Bronchial epithelial cell (primary cell): Measurements from ENCODE around the gene KLC3. TPM values are rescaled to one million over a fixed set of nuclear protein-coding genes. Genes with fewer than 3 reads are reported as not detected.
A peak's percentile ranks its signal among the peaks of the same experiment; 100 is the strongest.

ENCODE experiments used
- DNase-seq: peaks from one replicate; pipeline ENCODE4 v3.0.0-alpha.2; 2010; ENCODE audit warnings: low read depth
- FAIRE-seq: peaks from 2 replicates; lab custom pipeline; 2011; peaks lifted over from hg19 to GRCh38; lab: Jason Lieb, UNC
- H3K27me3 ChIP-seq: 2 replicates; pipeline ENCODE4 v1.5.1; 2011; ENCODE audit warnings: low read length; ENCODE audit not compliant: control insufficient read depth, insufficient read depth
- H3K36me3 ChIP-seq: 2 replicates; pipeline ENCODE4 v1.5.1; 2011; ENCODE audit warnings: low read length; ENCODE audit not compliant: control insufficient read depth, insufficient read depth
- H3K4me3 ChIP-seq: 2 replicates; pipeline ENCODE4 v1.5.1; 2011; ENCODE audit warnings: mild to moderate bottlenecking, low read depth, low read length, control low read depth
- total RNA-seq: library from RNA; depleted of rRNA; stranded (reverse); fragments of >200 nt; gene quantifications from 2 replicates; pipeline ENCODE4 v1.2.1, GENCODE V29; 2014
- TF ChIP-seq, protein P1 (sequence below): IDR thresholded peaks from 2 replicates; pipeline ENCODE4 v1.5.1; 2011; ENCODE audit warnings: mild to moderate bottlenecking, moderate library complexity, low read length, control low read depth, inconsistent platforms; ENCODE audit not compliant: insufficient read depth, severe bottlenecking

KLC3 gene
- total RNA-seq, 1 donor from 2014 or later, result 83.5 TPM

DNA sequence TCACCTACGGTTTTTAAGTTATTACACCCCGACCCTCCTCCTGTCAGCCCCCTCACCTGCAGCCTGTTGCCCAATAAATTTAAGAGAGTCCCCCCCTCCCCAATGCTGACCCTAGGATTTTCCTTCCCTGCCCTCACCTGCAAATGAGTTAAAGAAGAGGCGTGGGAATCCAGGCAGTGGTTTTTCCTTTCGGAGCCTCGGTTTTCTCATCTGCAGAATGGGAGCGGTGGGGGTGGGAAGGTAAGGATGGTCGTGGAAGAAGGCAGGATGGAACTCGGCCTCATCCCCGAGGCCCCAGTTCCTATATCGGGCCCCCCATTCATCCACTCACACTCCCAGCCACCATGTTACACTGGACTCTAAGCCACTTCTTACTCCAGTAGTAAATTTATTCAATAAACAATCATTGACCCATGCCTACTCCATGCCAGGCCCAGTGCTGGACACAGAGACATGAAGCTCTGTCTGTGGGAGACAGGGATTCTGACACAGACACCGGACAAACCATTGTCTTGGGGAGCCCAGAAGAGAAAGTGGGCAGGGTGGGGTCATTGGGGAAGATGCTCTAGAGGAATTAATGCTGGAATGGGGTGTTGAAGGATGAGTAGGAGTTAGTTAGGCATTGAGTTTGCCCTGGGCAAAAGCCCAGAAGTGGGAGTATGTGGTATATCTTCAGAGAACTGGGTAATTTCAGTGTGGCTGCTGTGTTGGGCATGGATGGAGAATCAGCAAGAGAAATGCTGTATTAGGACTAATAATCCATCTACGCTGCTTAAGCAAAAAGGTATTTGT, 37.1 kb upstream of the KLC3 start:
- TF ChIP-seq, protein P1, sequence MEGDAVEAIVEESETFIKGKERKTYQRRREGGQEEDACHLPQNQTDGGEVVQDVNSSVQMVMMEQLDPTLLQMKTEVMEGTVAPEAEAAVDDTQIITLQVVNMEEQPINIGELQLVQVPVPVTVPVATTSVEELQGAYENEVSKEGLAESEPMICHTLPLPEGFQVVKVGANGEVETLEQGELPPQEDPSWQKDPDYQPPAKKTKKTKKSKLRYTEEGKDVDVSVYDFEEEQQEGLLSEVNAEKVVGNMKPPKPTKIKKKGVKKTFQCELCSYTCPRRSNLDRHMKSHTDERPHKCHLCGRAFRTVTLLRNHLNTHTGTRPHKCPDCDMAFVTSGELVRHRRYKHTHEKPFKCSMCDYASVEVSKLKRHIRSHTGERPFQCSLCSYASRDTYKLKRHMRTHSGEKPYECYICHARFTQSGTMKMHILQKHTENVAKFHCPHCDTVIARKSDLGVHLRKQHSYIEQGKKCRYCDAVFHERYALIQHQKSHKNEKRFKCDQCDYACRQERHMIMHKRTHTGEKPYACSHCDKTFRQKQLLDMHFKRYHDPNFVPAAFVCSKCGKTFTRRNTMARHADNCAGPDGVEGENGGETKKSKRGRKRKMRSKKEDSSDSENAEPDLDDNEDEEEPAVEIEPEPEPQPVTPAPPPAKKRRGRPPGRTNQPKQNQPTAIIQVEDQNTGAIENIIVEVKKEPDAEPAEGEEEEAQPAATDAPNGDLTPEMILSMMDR, result no peak
- peaks cover 6% of the 10 kb centered on the region for H3K36me3 ChIP-seq
- no peak for FAIRE-seq
- no peak overlapping the region for H3K4me3 ChIP-seq
- DNase-seq, result no peak
- H3K27me3 ChIP-seq, result no peaks in the 10 kb centered on the region

DNA sequence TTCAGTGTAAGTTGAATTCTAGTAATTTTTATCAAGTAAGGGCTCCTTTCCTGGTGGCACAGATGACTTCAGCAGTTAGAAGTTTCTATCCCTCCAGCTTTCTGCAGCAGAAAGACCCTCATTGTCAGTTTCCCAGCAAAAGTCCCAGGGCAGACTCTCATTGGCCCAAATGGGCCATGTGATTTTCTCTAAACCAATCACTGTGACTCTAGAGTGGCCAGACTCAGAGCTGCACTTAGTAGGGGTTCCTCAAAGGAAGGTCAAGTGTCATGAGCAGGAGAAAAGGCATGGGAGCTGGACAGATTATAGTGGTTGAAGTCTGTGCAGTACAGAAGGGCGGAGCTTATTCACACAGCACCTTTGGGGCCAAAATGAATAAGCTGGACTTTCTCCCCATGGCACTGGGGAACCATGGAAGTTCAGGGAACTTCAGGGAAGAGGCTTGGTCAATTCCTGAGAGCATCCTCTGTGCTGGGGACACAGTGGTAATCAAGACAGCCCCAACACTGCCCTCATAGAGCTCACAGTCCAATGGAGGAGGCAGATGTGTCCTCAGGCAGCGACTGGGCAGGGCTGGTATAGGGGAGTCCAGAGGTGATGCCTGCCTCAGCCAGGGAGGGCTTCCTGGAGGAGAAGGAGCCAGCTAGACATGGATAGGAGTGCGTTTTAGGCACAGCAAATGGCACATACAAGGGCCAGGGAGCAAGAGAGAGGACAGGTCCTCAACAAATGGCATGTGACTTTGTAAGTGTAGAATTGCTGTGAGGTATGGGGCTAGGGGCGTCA, 36.2 kb upstream of the KLC3 start:
- TF ChIP-seq, protein P1, result no peak
- DNase-seq (no peak), FAIRE-seq (peak; percentile 87)
- H3K36me3 ChIP-seq, result peaks cover 6% of the 10 kb centered on the region
- H3K27me3 ChIP-seq, result no peaks in the 10 kb centered on the region
- H3K4me3 ChIP-seq, result no peak overlapping the region

DNA sequence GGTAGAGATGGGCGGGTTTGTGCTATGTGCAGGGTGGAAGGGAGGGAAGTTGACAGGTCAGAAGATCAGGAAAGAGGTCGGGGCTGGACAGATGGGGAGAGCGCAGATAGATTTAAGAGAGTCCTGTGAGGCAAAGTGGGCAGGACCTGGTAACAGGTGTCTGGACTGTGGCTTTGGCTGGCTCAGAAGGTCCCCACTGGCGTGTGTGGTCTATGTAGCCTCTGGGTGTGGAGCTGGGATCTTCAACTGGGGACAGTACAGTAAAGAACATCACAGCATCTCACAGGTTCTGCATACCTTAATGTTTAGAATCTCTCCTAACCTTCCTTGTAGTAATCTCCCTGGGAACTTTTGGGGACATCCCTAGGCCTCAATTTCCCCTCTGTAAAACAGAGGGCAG, 35.5 kb upstream of the KLC3 start:
- FAIRE-seq (no peak), DNase-seq (no peak)
- no peak overlapping the region for H3K4me3 ChIP-seq
- TF ChIP-seq, protein P1, result no peak
- no peaks in the 10 kb centered on the region for H3K27me3 ChIP-seq
- peaks cover 4% of the 10 kb centered on the region for H3K36me3 ChIP-seq

DNA sequence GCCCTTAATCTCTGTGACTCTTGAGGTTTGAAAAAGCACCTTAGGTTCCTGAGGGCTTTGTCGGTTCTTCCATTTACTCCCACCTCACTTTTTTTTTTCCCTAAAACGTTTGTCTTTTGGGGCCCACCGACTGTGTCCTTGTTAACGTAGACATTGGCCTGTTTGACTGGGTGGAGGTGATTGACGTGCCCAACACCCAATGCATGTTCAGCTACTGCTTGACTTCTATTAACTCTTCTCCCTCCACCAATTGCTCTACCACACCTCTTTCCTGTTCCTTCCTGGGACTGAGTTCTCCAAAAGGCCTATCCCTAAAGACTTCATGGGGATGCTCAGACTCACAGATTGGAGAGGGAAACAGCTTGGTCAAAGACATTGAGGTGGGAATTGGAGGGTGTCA, 35.1 kb upstream of the KLC3 start:
- peak; percentile 18 for DNase-seq
- H3K36me3 ChIP-seq, result peaks cover 4% of the 10 kb centered on the region
- no peak overlapping the region for H3K4me3 ChIP-seq
- H3K27me3 ChIP-seq, result no peaks in the 10 kb centered on the region
- FAIRE-seq, result peak; percentile 60
- TF ChIP-seq, protein P1, result no peak

DNA sequence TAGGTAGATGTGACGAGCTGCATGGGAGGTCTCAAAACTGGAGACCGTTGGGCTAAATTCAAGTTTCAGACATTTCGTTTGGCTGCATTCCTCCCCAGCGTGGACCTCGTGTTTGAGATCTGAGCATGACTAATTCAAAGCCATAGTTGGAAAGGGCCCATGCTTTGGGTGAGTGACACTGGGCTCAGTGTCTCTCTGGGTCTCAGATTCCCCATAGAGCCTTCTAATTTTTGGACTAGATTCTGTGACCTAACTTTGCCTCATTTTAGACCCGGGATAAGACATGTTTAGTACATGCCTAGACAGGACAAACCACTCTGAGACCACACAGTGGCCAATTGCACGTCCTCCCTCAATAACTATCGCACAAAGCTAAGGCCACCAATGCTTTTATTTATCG, 34.5 kb upstream of the KLC3 start:
- no peak overlapping the region for H3K4me3 ChIP-seq
- H3K27me3 ChIP-seq, result no peaks in the 10 kb centered on the region
- H3K36me3 ChIP-seq, result peaks cover 1% of the 10 kb centered on the region
- DNase-seq (peak; percentile 78), FAIRE-seq (peak; percentile 77)
- TF ChIP-seq, protein P1, result no peak
